ENCODE data around the gene GGACT.
A peak's percentile ranks its signal among the peaks of the same experiment; 100 is the strongest.

The GGACT gene

GRCh38 chr13:100508455-100508854 is 80.1 kb downstream of the GGACT start:
- peak; percentile 97 for DNase-seq

DNA sequence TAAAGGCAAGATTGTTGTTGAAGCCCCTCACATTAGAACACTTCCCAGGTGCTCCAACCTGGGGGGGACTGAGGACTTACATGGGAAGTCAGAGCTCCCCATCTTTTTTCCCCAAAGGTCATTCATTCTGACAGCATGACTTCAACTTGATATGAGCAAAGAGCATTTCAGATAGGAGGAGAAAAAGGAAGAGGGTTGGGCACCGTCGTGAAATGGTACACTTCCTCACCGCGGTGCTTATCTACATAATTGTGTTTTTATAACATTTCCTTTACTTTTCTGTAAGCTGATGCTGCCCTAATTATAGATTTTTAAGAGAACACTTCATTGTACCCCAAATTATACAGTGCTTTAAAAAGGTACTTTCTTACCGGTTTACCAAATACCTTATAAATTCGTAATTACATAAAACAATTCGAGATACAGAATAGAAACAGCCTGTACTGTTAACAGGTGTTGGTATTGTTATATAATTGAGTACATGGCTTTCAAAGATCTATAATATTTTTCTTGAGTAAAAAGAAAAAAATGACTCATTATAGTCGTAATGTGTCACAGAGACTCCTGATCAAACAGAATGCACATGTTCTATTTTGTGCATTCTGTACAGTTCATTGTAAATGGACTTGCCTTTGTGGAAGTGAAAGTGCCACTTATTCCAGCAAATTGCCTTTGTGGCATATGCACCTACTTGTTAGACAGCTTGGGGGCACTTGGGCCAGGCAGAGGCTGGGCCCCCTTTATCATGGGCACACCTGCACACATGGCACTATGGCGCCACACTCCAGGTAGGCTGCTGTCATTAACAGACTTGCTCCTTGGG is 81.8 kb downstream of the GGACT start:
- DNase-seq = peak; percentile 98

DNA sequence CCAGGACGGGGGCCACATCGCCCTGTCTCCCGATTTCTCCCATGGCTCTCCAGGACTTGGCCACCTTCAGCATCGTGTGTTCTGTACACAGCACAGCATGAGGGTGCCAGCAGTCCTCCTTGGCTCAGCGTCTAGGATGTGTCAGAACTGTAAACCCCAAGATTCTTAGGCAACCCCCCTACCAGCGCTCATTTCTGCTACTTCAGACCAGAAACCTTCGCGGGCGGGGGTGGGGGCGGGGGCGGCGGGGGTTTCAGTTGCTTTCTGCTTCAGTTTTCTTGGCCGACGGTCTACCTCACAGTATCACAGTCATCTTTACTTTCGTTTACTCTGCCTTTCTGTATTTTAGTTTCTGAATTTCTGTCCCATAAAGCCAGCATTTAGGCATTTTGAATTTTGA is 82.4 kb downstream of the GGACT start:
- no peak for DNase-seq

- no peak for DNase-seq
Measured at GRCh38 chr13:100503622-100504021, 85.0 kb downstream of the GGACT start.

DNA sequence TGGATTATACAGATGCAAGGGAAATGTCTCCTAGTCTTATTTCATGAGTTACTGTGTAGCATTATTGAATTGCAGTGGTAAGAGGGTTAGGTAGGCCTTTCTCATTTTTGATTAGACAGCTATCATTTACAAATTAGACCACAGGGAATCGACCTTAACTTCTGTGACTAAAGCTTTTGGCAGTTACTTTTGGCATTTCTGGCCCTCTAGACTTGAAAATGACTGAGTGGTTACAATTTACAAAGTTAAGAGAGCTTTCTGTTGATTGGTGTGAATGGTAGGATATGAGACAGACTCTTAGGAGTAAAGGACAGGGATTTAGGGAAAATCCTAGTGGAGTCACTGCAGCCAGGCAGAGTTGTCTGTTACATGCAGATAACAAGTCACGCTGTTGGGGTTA is 86.1 kb downstream of the GGACT start:
- no peak for DNase-seq

- no peak for DNase-seq
Measured at GRCh38 chr13:100497389-100497788, 91.2 kb downstream of the GGACT start.

DNA sequence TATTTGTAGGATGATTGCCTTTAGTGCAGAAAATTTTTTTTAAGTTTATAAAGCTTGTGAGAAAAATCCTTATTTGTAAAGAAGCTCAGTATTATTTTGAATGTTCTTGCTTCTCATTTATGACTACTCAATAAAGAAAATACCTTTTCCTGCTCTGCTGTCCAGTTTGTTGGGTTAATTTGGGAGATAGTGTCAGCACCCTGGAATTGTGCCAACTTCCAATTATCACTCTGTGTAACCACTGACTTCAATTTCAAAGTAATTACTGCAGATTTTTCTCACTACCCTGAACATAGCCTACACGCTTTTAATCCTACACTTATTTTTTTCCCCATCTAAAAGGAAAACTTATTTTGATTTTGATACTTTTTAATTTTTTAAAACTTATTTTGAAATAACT is 93.1 kb downstream of the GGACT start:
- peak; percentile 87 for DNase-seq

DNA sequence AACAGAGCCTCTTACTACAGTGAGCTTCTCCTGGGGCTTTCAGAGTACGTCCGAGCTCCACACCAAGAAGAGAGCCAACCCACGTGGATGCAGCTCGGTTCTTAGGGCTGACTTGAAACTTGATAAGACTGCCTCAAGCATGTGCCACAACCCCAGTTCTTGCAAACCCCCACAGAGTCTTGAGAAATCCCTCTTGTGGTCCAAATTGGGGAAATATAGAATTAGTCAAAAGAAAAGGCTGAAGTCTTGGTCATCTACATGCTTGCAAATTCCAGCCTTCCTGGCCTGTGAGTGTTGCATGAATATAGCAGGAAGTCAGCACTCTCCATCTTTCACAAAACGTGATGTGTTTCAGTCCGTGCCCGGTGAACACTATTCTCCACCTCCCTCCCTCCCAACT is 95.2 kb downstream of the GGACT start:
- DNase-seq = no peak

- peak; percentile 69 for DNase-seq
Measured at GRCh38 chr13:100491164-100491842, 97.3 kb downstream of the GGACT start.

- peak; percentile 90 for DNase-seq
Measured at GRCh38 chr13:100490692-100491091, 97.9 kb downstream of the GGACT start.

GRCh38 chr13:100485265-100485664 is 103.3 kb downstream of the GGACT start:
- DNase-seq = no peak

DNA sequence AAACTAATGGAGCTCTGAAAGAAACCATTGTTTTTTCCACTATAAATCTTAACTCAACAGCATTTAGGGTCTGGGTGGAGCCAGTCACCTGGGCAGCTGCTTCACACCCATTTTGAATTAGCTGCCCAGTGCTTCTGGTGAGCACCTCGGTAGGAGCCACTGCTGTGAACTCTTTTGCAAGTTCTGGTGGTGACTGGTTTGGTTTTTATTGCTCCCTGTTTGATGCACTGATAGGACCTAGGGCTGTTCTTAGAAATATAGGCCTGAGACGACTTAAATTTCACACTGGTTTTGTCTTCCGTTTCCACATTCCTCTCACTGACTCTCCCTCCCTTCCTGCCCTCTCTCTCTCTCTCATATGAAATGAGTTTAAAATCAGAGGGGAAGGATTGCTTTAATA is 103.9 kb downstream of the GGACT start:
- DNase-seq = no peak

DNA sequence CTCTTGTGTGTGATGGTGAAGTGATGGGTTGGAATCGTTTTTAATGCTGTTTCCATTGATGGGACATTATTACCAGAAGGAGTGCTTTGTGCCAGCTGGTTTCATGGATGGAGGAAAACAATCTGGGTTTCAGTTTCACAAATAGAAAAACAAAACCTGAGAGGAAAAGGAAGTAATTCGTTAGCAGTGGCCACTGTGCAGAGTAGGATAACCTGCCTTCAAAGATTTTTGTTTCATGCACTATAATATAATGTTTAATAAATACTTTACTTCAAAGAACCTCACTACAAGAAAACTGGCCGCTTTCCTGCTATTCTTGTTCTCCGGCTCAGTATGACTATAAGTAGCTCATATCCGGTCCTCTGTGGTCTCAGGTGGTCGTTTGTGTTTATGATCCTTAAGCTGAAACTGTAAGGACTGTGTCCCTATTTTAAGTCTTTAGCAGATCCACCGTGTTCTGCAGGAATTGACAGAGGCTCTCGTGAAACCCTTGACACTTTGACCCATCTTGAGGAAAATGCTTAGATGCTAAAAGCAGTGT is 104.7 kb downstream of the GGACT start:
- DNase-seq = peak; percentile 17

DNA sequence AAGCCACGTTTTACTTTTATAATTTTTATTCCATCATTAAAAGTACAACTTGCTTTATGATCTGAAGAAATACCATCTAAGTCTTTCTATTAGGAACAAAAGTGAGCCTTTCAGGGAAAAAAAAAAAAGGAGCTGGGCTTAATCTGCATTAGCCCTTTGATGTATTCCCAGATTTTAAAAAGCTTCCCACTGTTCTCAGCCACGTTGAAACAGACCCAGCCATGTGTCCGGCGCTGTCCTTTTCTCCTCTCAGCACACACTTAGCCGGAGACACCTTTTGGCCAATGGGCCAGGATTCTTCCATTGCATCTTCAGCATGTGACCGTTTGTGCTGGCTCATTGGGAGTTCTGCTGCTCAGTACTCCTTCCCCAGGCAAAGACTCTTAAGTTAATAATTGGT is 105.5 kb downstream of the GGACT start:
- no peak for DNase-seq

- DNase-seq = no peak
Measured at GRCh38 chr13:100480676-100481075, 107.9 kb downstream of the GGACT start.

Measured in NCI-H748 treated with DMSO at 0.1 percent for 48 hours (cell line).